Right kidney (tissue), 1 donor: ENCODE measurements around the gene PRTFDC1.
"Not testable (repeated sequence)": the region's sequence is repeated elsewhere in the genome, so short reads cannot be mapped to it uniquely, and the experiment has no call there.

Experiments used
- DNase-seq: peaks from one replicate; pipeline ENCODE4 v3.0.0-alpha.2; 2016

PRTFDC1 gene

GRCh38 chr10:24842856-24843255, 109.5 kb downstream of the PRTFDC1 start:
- no peak for DNase-seq

GRCh38 chr10:24841530-24841929, 110.9 kb downstream of the PRTFDC1 start:
- no peak for DNase-seq

DNA sequence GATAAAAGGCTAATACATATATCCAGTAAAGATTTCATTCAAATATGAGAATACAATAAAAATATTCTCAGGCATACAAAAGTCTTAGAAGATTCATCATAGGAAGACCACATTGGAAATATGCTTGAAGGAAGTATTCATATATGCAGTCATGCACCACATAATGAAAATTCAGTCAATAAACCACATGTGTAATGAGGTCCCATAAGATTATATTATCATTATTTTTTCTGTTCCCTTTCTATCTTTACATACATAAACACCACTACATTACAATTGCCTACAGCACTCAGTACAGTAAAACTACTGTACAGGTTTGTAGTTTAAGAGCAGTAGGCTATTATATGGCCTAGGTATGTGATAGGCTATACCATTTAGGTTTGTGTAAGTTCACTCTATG, 111.6 kb downstream of the PRTFDC1 start:
- DNase-seq, result no peak

DNA sequence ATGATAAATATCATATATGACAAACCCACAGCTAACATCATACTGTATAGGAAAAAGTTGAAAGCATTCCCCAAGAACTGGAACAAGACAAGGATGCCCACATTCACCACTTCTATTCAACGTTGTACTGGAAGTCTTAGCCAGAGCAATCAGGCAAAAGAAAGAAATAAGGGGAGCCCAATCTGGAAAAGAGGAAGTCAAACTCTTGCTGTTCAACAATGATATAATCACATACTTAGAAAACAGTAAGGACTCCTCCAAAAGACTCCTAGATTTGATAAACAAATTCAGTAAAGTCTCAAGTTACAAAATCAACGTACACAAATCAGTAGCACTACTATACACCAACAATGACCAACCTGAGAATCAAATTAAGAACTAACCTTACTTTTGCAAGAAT, 114.6 kb downstream of the PRTFDC1 start:
- not testable (repeated sequence) for DNase-seq

DNA sequence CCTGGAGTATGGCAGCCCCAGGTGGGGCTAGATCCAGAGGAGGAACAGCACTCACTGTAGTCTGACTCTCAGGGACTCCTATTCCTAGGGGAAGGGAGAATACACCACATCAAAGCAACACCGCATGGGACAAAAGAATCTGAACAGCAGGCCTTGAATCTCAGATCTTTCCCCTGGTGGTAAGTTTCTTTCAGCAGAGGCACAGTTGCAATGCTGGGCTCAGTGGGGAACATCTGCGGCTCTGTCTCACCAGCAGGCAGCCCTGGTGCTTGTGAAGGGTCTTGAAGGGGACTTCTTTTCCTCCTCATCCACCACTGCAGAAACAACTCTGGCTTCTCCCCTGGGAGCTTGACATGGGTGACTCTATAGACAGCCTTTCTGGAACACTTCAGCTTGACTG, 117.5 kb downstream of the PRTFDC1 start:
- no peak for DNase-seq

GRCh38 chr10:24826009-24826408, 126.4 kb downstream of the PRTFDC1 start:
- DNase-seq, result no peak

DNA sequence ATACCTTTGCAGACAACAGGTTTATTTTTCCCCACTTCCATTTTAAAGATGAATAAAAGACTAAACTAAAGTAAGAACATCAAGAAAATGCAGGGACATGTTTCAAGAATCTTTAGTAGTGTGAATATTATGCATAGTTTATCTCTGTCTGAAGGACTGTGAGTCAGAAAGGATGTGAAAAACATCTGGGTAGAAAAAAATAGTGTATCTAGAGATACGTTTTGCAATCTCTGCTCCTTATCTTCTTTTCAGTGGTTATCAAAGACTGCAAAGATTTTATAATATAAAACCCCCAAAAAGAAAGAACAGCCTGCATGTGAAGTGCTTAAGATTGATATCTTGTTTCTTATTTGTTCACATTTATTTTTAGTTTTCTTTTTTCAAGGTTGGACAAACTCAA, 126.9 kb downstream of the PRTFDC1 start:
- no peak for DNase-seq

DNA sequence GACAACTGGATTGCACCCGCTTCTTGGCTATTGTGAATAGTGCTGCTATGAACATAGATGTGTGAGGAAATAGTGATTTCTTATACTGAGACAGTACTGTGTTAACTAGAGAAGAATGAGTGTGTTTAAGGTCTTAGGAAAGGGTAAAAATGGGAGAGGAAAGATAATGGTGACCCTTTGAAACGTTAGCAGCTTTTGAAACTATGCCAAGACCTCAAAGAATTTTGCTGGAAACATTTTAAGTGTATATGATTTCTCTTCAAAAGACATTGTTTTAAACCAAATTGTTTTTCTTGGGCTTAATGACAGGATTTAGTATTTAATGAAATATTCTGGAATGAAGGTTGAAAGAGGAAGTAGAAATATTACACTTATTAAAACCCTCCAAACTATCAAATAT, 127.9 kb downstream of the PRTFDC1 start:
- DNase-seq, result no peak

- DNase-seq, result no peak
Measured at GRCh38 chr10:24824124-24824523, 128.3 kb downstream of the PRTFDC1 start.

- no peak for DNase-seq
Measured at GRCh38 chr10:24822590-24822989, 129.8 kb downstream of the PRTFDC1 start.

GRCh38 chr10:24821986-24822385, 130.4 kb downstream of the PRTFDC1 start:
- no peak for DNase-seq

DNA sequence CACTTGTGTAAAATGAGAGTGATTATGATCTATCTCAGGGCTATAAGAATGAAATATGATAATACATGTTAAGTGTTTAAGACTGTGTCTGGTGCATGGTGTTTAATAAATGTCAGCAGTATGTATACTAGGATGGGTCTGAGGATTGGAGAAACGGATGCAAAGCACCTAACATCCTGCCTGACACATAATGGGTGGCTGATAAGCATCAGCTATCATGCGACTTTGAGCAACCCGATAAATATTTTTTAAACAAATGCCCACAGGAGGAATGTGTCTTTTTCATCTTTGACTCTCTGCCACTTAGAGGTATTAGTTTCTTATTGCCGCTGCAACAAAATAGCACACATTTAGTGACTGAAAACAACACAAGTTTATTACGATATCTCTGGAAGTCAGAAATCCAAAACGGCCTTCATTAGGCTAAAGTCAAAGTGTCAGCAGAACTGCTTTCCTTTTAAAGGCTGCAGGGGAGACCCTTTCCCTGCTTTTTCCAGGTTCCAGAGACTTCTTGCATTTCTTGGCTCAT, 135.5 kb downstream of the PRTFDC1 start:
- no peak for DNase-seq

- no peak for DNase-seq
Measured at GRCh38 chr10:24814568-24815313, 137.7 kb downstream of the PRTFDC1 start.

GRCh38 chr10:24813856-24814255, 138.6 kb downstream of the PRTFDC1 start:
- no peak for DNase-seq

- no peak for DNase-seq
Measured at GRCh38 chr10:24806262-24806661, 146.1 kb downstream of the PRTFDC1 start.

DNA sequence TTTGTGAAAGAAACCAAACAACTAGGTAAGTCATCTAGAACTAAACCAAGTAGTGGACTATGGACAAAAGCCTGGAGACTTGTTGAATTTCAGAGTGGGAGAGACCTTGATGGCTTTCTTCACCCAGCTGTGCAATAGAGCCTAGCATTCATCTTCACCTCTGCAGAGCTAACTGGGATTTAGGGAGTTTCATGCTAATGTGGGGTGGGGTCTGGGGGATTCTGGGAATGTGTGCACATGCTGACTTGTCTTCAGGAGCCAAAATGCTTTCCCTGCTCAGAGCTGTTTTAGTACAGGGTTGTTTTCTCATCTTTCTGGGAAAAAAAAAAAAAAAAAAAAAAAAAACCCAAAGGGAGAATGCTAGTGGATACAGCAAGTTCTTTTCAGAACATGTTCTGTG, 147.4 kb downstream of the PRTFDC1 start:
- DNase-seq, result no peak

DNA sequence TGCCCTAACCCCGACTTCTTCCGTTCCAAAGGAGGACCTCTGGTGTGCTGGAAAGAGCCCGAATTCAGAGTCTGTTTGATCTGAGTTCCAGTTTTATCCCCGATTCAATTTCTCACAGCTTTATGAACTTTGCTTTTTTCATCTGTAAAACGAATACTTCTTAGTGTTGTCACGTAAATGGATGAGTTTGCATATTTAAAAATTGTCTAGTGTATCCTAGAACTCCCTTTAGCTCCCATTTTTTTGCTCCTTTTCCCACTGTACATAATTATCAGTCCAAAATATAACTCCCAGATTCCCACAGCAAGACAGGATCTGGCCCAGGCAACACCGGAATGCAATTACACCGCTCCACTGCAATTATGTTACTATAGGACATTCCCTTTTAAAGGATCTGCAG, 148.0 kb downstream of the PRTFDC1 start:
- DNase-seq, result no peak

DNA sequence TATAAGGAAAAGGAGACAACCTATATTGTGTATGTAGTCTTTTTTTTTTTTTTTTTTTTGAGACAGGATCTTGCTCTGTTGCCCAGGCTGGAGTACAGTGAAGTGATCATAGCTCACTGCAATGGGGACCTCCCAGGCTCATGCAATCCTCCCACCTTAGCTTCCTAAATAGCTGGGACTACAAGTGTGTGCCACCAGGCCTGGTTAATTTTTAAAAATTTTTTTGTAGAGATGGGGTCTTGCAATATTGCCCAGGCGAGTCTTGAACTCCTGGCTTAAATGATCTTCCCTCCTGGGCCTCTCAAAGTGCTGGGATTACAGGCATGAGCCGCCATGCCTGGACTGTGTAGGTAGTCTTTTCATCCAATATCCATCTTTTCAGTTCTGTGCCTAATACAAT, 150.0 kb downstream of the PRTFDC1 start:
- DNase-seq, result no peak

DNA sequence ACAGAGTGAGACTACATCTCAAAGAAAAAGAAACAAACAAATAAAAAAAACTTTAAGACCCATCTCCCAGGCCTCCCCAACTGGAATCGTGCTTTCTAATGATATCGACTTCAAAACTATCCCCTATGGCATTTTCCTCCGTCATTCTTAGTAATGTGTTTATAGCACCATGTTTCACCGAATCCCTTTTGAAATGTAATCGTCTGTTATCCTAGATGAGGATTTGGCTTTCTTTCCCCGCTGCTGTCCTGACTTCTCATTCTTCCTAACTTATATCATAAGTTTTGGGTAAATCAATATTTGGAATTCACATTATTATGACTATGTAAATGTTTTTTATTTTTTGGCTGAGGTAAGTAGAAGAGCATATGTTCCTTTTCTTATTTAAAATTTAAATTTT, 151.5 kb downstream of the PRTFDC1 start:
- no peak for DNase-seq
